Fibroblast of lung (primary cell): ENCODE results near the gene ZNF396.

Source experiments
- EZH2 ChIP-seq: IDR thresholded peaks from 2 replicates; pipeline ENCODE4 v1.5.1; 2012; ENCODE audit warnings: low read length, control low read depth, mild to moderate bottlenecking; ENCODE audit errors: missing control alignments
- TF ChIP-seq, protein P1 (sequence below), 2 donors: IDR thresholded peaks in 1 of 2; conservative IDR thresholded peaks in 1 of 2; 1 replicate in 1 of 2; 2 replicates in 1 of 2; pipeline ENCODE4 v1.5.1; 2011 to 2012; ENCODE audit warnings: low read length in 2 of 2, control low read depth in 1 of 2, inconsistent platforms in 1 of 2, low read depth in 1 of 2, mild to moderate bottlenecking in 1 of 2

DNA sequence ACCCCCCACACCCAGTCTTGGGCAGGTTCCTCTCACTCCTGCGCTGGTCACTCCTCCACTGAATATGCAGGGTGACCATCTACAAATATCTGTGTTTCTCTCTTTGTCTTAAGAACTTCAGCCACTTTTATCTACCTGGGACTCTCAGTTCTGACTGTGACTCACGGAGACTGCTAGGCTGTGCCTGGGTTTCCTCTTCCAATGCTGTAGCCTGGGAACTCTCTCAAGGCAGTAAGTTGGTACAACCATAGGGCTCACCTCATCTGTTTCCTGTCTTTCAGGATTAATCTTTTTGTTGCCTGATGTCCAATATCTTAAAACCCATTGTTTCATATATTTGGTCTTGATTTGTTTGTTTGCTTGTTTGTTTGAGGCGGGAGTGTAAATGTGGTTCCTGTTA is 47.2 kb upstream of the ZNF396 start:
- TF ChIP-seq, protein P1, sequence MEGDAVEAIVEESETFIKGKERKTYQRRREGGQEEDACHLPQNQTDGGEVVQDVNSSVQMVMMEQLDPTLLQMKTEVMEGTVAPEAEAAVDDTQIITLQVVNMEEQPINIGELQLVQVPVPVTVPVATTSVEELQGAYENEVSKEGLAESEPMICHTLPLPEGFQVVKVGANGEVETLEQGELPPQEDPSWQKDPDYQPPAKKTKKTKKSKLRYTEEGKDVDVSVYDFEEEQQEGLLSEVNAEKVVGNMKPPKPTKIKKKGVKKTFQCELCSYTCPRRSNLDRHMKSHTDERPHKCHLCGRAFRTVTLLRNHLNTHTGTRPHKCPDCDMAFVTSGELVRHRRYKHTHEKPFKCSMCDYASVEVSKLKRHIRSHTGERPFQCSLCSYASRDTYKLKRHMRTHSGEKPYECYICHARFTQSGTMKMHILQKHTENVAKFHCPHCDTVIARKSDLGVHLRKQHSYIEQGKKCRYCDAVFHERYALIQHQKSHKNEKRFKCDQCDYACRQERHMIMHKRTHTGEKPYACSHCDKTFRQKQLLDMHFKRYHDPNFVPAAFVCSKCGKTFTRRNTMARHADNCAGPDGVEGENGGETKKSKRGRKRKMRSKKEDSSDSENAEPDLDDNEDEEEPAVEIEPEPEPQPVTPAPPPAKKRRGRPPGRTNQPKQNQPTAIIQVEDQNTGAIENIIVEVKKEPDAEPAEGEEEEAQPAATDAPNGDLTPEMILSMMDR (conservative IDR thresholded peaks at IDR 0.05 in 1 of 2, IDR thresholded peaks at IDR 0.05 in 1 of 2; ENCODE audit: low read depth in 1 of 2, low read length in 2 of 2): no peak
- no peak for TF ChIP-seq EZH2
